Tibial nerve (tissue), 4 donors: Measurements from ENCODE around the gene SNAPC1. TPM values are rescaled to one million over a fixed set of nuclear protein-coding genes. Genes with fewer than 3 reads are reported as not detected.

ENCODE experiments used
- DNase-seq, 2 donors: peaks; one replicate each; pipeline ENCODE4 v3.0.0-alpha.2; 2019; ENCODE audit warnings: low spot score in 2 of 2
- H3K27ac ChIP-seq, 4 donors: fragments of 200-600 bp; sonication (generic) in 3 of 4; one replicate each; pipeline ENCODE4 v1.5.1; 2017 to 2019; ENCODE audit warnings: mild to moderate bottlenecking in 1 of 4
- H3K27me3 ChIP-seq, 2 donors: fragments of 200-600 bp; sonication (generic) in 1 of 2; one replicate each; pipeline versions ENCODE4 v1.5.1 to v1.6.0; 2017 to 2019
- H3K36me3 ChIP-seq, 3 donors: fragments of 200-600 bp; sonication (generic); one replicate each; pipeline ENCODE4 v1.5.1; 2018 to 2019
- H3K4me1 ChIP-seq, 4 donors: fragments of 200-600 bp; sonication (generic) in 3 of 4; one replicate each; pipeline ENCODE4 v1.5.1; 2017 to 2019
- H3K4me3 ChIP-seq, 4 donors: fragments of 200-600 bp; sonication (generic) in 3 of 4; one replicate each; pipeline ENCODE4 v1.5.1; 2017 to 2019; ENCODE audit warnings: mild to moderate bottlenecking in 1 of 4, moderate library complexity in 1 of 4
- H3K9me3 ChIP-seq, 4 donors: fragments of 200-600 bp; sonication (generic) in 3 of 4; one replicate each; pipeline ENCODE4 v1.5.1; 2017 to 2019
- EP300 ChIP-seq, 2 donors: sonication (generic); formaldehyde crosslinking; IDR thresholded peaks; one replicate each; pipeline ENCODE4 v1.6.1; 2017; ENCODE audit warnings: antibody characterized with exemption in 2 of 2, mild to moderate bottlenecking in 1 of 2
- POLR2A ChIP-seq, 2 donors: fragments of 450-650 bp; IDR thresholded peaks; one replicate each; pipeline ENCODE4 v1.6.1; 2017; ENCODE audit warnings: antibody characterized with exemption in 2 of 2, mild to moderate bottlenecking in 2 of 2, moderate library complexity in 2 of 2
- WGBS, 2 donors: methylation state at CpG; one replicate each; pipeline ENCODE4 v1.1.5; 2018; 5-methylcytosine and 5-hydroxymethylcytosine counted together
- total RNA-seq, 4 donors: library from RNA; depleted of rRNA; stranded (reverse); fragments of >200 nt; gene quantifications; one replicate each; pipeline ENCODE4 v1.1.0, GENCODE V29; 2016
- TF ChIP-seq, protein P1 (sequence below), 5 experiments: fragments of 200-600 bp in 3 of 5; fragments of 450-650 bp in 2 of 5; sonication (generic) in 3 of 5; IDR thresholded peaks; one replicate each; pipeline ENCODE4 v1.5.1; 2016 to 2019; ENCODE audit warnings: antibody characterized with exemption in 5 of 5, mild to moderate bottlenecking in 3 of 5, moderate library complexity in 2 of 5

The SNAPC1 gene
- total RNA-seq, 4 donors from 2014 or later, result 6.3 to 14.4 (median 10.2) TPM

- Histone ChIP-seq H3K36me3 (peaks cover 0 to 25% (median 0%) of the 10 kb centered on the region in 3 donors), H3K4me3 (no peak overlapping the region), H3K9me3 (no peaks in the 10 kb centered on the region), H3K27ac (no peak overlapping the region), H3K27me3 (no peaks in the 10 kb centered on the region), H3K4me1 (peaks cover 0 to 35% (median 7%) of the 10 kb centered on the region in 4 donors)
- 80 to 81% methylated on average over 5 of the region's 5 CpGs for WGBS, 2 donors
- no peak for DNase-seq
- TF ChIP-seq, protein P1, sequence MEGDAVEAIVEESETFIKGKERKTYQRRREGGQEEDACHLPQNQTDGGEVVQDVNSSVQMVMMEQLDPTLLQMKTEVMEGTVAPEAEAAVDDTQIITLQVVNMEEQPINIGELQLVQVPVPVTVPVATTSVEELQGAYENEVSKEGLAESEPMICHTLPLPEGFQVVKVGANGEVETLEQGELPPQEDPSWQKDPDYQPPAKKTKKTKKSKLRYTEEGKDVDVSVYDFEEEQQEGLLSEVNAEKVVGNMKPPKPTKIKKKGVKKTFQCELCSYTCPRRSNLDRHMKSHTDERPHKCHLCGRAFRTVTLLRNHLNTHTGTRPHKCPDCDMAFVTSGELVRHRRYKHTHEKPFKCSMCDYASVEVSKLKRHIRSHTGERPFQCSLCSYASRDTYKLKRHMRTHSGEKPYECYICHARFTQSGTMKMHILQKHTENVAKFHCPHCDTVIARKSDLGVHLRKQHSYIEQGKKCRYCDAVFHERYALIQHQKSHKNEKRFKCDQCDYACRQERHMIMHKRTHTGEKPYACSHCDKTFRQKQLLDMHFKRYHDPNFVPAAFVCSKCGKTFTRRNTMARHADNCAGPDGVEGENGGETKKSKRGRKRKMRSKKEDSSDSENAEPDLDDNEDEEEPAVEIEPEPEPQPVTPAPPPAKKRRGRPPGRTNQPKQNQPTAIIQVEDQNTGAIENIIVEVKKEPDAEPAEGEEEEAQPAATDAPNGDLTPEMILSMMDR (IDR thresholded peaks at IDR 0.05), result no peak
- TF ChIP-seq POLR2A (IDR thresholded peaks at IDR 0.05) (no peak), EP300 (IDR thresholded peaks at IDR 0.05) (no peak)
Observed at GRCh38 chr14:61719344-61720293, 42.6 kb upstream of the SNAPC1 start.

DNA sequence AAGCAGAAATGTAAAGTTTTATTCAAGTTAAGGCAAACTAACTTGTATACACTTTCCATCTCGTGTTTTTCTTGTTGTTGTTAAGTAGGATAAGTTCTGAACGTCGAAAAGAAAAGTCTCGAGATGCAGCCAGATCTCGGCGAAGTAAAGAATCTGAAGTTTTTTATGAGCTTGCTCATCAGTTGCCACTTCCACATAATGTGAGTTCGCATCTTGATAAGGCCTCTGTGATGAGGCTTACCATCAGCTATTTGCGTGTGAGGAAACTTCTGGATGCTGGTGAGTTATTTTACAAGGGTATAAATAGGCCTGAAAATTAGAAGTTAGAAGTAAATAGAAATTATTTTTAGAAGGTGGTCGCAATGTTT is 41.9 kb upstream of the SNAPC1 start:
- TF ChIP-seq POLR2A (IDR thresholded peaks at IDR 0.05) (no peak), EP300 (IDR thresholded peaks at IDR 0.05) (no peak)
- TF ChIP-seq, protein P1 (IDR thresholded peaks at IDR 0.05), result no peak
- no peaks in the 10 kb centered on the region for H3K9me3 ChIP-seq
- H3K36me3 ChIP-seq, result peaks cover 0 to 31% (median 0%) of the 10 kb centered on the region in 3 donors
- DNase-seq, result no peak
- H3K27ac ChIP-seq, result no peak overlapping the region
- peaks cover 0 to 35% (median 6%) of the 10 kb centered on the region in 4 donors for H3K4me1 ChIP-seq
- H3K27me3 ChIP-seq, result no peaks in the 10 kb centered on the region
- WGBS, 2 donors, result 75 to 82% methylated on average over 9 of the region's 9 CpGs
- H3K4me3 ChIP-seq, result no peak overlapping the region

GRCh38 chr14:61720741-61721140 is 41.5 kb upstream of the SNAPC1 start:
- H3K4me1 ChIP-seq, result peaks cover 0 to 34% (median 6%) of the 10 kb centered on the region in 4 donors
- 80 to 83% methylated on average over 6 of the region's 6 CpGs for WGBS, 2 donors
- no peak overlapping the region for H3K27ac ChIP-seq
- H3K4me3 ChIP-seq, result no peak overlapping the region
- TF ChIP-seq, protein P1 (IDR thresholded peaks at IDR 0.05), result no peak
- TF ChIP-seq POLR2A (IDR thresholded peaks at IDR 0.05) (no peak), EP300 (IDR thresholded peaks at IDR 0.05) (no peak)
- no peak for DNase-seq
- H3K36me3 ChIP-seq, result peaks cover 0 to 35% (median 0%) of the 10 kb centered on the region in 3 donors
- H3K9me3 ChIP-seq, result no peaks in the 10 kb centered on the region
- no peaks in the 10 kb centered on the region for H3K27me3 ChIP-seq

DNA sequence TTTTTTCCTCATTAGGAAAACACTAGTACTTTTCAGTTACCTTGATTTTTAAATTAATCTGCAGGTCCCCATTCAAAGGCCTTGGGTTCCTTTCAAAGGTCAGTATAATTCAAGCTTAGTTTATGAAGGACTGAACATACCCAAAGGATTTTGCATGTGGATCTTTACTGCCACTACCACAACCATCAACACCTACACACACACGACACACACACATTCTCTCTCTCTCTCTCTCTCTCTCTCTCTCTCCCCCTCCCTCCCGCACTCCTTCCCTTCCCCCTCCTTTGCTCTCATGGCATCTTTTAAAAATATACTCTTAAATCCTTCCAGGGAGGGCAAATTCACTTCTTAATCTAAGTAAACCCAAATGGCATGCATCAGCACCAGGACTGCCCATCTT is 38.1 kb upstream of the SNAPC1 start:
- Histone ChIP-seq H3K27ac (no peak overlapping the region), H3K36me3 (peaks cover 0 to 59% (median 4%) of the 10 kb centered on the region in 3 donors), H3K9me3 (no peaks in the 10 kb centered on the region), H3K27me3 (no peaks in the 10 kb centered on the region), H3K4me1 (peaks cover 0 to 5% (median under 1%) of the 10 kb centered on the region in 4 donors), H3K4me3 (no peak overlapping the region)
- WGBS, 2 donors, result 76 to 84% methylated on average over 2 of the region's 2 CpGs
- DNase-seq, result no peak
- no peak for TF ChIP-seq POLR2A (IDR thresholded peaks at IDR 0.05)
- TF ChIP-seq, protein P1 (IDR thresholded peaks at IDR 0.05), result no peak
- no peak for TF ChIP-seq EP300 (IDR thresholded peaks at IDR 0.05)
